B cell (primary cell): ENCODE data around the gene MFGE8. TPM values are rescaled to one million over a fixed set of nuclear protein-coding genes. Genes with fewer than 3 reads are reported as not detected.

Experiments used
- ATAC-seq: fragments of 200-7000 bp; cut with Tn5 transposase; one replicate; pipeline ENCODE4 v1.10.0; 2021; ENCODE audit warnings: low read depth, mild to moderate bottlenecking, moderate number of reproducible peaks, moderate library complexity
- CTCF ChIA-PET: fragments of 350-600 bp; sonication (Branson Sonifier 250); formaldehyde crosslinking; loops from one replicate; lab custom pipeline; 2021; ENCODE audit warnings: antibody characterized with exemption, inconsistent platforms; lab: Charles Lee
- POLR2A ChIA-PET: fragments of 350-600 bp; sonication (Branson Sonifier 250); formaldehyde crosslinking; loops from one replicate; lab custom pipeline; 2021; ENCODE audit warnings: antibody characterized with exemption; lab: Charles Lee
- DNase-seq: peaks from one replicate; pipeline ENCODE4 v3.0.0; 2013
- H2AFZ ChIP-seq: 2 replicates; pipeline ENCODE4 v1.6.1; 2012; ENCODE audit warnings: mild to moderate bottlenecking, low read depth, low read length; ENCODE audit not compliant: insufficient read depth, poor library complexity, severe bottlenecking
- H3K27ac ChIP-seq, 2 donors: 1 replicate in 1 of 2; 2 replicates in 1 of 2; pipeline ENCODE4 v1.5.1; 2012 to 2013; ENCODE audit warnings: low read length in 2 of 2, mild to moderate bottlenecking in 2 of 2, moderate library complexity in 1 of 2
- H3K27me3 ChIP-seq, 4 experiments: fragments of 200-600 bp in 1 of 4; sonication (generic) in 1 of 4; replicated peaks in 1 of 4; 1 replicate in 2 of 4; 2 replicates in 2 of 4; pipeline versions ENCODE4 v1.6.1 to v1.7.0; 2013 to 2016; ENCODE audit warnings: low read length in 3 of 4, mild to moderate bottlenecking in 2 of 4, mixed read lengths in 1 of 4, moderate library complexity in 1 of 4; ENCODE audit not compliant: insufficient read depth in 4 of 4, control insufficient read depth in 3 of 4; ENCODE audit errors: control extremely low read depth in 1 of 4
- H3K36me3 ChIP-seq, 2 experiments: replicated peaks in 1 of 2; 1 replicate in 1 of 2; 2 replicates in 1 of 2; pipeline versions ENCODE4 v1.6.1 to v1.7.1; 2013; ENCODE audit warnings: low read length in 1 of 2; ENCODE audit not compliant: insufficient read depth in 2 of 2, control insufficient read depth in 1 of 2; ENCODE audit errors: control extremely low read depth in 1 of 2, extremely low read depth in 1 of 2
- H3K4me1 ChIP-seq, 2 donors: fragments of 200-600 bp in 1 of 2; sonication (generic) in 1 of 2; 1 replicate in 1 of 2; 2 replicates in 1 of 2; pipeline versions ENCODE4 v1.5.1 to v1.6.1; 2013 to 2017; ENCODE audit warnings: low read length in 2 of 2; ENCODE audit not compliant: control insufficient read depth in 2 of 2, insufficient read depth in 2 of 2
- H3K4me2 ChIP-seq: replicated peaks from 2 replicates; pipeline ENCODE3; 2012; ENCODE audit warnings: mild to moderate bottlenecking, low read depth, low read length; ENCODE audit not compliant: poor library complexity, severe bottlenecking
- H3K4me3 ChIP-seq, 5 experiments: fragments of 200-600 bp in 1 of 5; sonication (generic) in 1 of 5; 1 replicate in 3 of 5; 2 replicates in 2 of 5; pipeline versions ENCODE4 v1.5.1 to v1.7.0; 2011 to 2016; ENCODE audit warnings: low read length in 4 of 5, mild to moderate bottlenecking in 4 of 5, low read depth in 2 of 5, control low read depth in 1 of 5, moderate library complexity in 1 of 5; ENCODE audit not compliant: insufficient read depth in 1 of 5; ENCODE audit errors: control extremely low read depth in 1 of 5, extremely low read depth in 1 of 5
- H3K79me2 ChIP-seq: fragments of 200-600 bp; sonication (generic); one replicate; pipeline ENCODE4 v1.6.0; 2016; ENCODE audit warnings: low read length; ENCODE audit not compliant: control insufficient read depth, insufficient read depth
- H3K9ac ChIP-seq: fragments of 200-600 bp; sonication (generic); 2 replicates; pipeline ENCODE4 v1.6.1; 2017; ENCODE audit warnings: mild to moderate bottlenecking, low read length, moderate library complexity
- H3K9me3 ChIP-seq, 3 donors: one replicate each; pipeline versions ENCODE4 v1.6.1 to v1.7.1; 2013; ENCODE audit warnings: low read length in 2 of 3; ENCODE audit not compliant: control insufficient read depth in 2 of 3, insufficient read depth in 1 of 3; ENCODE audit errors: control extremely low read depth in 1 of 3
- H4K20me1 ChIP-seq: 2 replicates; pipeline ENCODE4 v1.6.0; 2012; ENCODE audit warnings: mild to moderate bottlenecking, low read length; ENCODE audit not compliant: insufficient read depth, control insufficient read depth, poor library complexity, severe bottlenecking
- H3K27ac Mint-ChIP-seq: one replicate; pipeline ENCODE4 v1.8.0; 2021; ENCODE audit warnings: mixed read lengths
- H3K27me3 Mint-ChIP-seq: one replicate; pipeline ENCODE4 v1.8.0; 2021; ENCODE audit warnings: mixed read lengths
- H3K4me1 Mint-ChIP-seq: one replicate; pipeline ENCODE4 v1.8.0; 2021; ENCODE audit warnings: mixed read lengths
- H3K4me3 Mint-ChIP-seq: one replicate; pipeline ENCODE4 v1.8.0; 2021; ENCODE audit warnings: mixed read lengths
- H3K9me3 Mint-ChIP-seq: one replicate; pipeline ENCODE4 v1.8.0; 2022; ENCODE audit warnings: mixed read lengths; ENCODE audit not compliant: insufficient read depth
- EZH2 ChIP-seq: IDR thresholded peaks from 2 replicates; pipeline ENCODE4 v1.6.1; 2012; ENCODE audit warnings: borderline replicate concordance, low read depth, mild to moderate bottlenecking, moderate library complexity, low read length; ENCODE audit not compliant: insufficient read depth, poor library complexity, severe bottlenecking
- WGBS: methylation state at CpG from one replicate; pipeline ENCODE4 v1.1.5; 2013; ENCODE audit warnings: missing lambda C conversion rate; ENCODE audit not compliant: insufficient coverage; 5-methylcytosine and 5-hydroxymethylcytosine counted together
- intact Hi-C: fragments of 100-400 bp; cut with micrococcal nuclease; formaldehyde crosslinking; loops from one replicate; pipeline ENCODE4 v1.10.0; 2022
- polyA plus RNA-seq: library from polyadenylated mRNA; depleted of rRNA; stranded (reverse); fragments of >200 nt; gene quantifications from 2 replicates; pipeline ENCODE4 v1.2.3, GENCODE V29; 2012
- total RNA-seq, 2 donors: library from RNA; stranded (reverse); fragments of 120-200 nt in 1 of 2; gene quantifications; 1 replicate in 1 of 2; 2 replicates in 1 of 2; pipeline versions ENCODE4 v1.2.3 to v1.2.4, GENCODE V29; 2013 to 2022
- TF ChIP-seq, protein P1 (sequence below): fragments of 200-600 bp; IDR thresholded peaks from one replicate; pipeline ENCODE4 v1.8.0; 2022; ENCODE audit warnings: antibody characterized with exemption, mild to moderate bottlenecking

The MFGE8 gene
- total and polyA plus RNA-seq, 2 donors (not counting 1 experiment from before 2014, with no cell fraction given) = 18.9 to 28.8 TPM

DNA sequence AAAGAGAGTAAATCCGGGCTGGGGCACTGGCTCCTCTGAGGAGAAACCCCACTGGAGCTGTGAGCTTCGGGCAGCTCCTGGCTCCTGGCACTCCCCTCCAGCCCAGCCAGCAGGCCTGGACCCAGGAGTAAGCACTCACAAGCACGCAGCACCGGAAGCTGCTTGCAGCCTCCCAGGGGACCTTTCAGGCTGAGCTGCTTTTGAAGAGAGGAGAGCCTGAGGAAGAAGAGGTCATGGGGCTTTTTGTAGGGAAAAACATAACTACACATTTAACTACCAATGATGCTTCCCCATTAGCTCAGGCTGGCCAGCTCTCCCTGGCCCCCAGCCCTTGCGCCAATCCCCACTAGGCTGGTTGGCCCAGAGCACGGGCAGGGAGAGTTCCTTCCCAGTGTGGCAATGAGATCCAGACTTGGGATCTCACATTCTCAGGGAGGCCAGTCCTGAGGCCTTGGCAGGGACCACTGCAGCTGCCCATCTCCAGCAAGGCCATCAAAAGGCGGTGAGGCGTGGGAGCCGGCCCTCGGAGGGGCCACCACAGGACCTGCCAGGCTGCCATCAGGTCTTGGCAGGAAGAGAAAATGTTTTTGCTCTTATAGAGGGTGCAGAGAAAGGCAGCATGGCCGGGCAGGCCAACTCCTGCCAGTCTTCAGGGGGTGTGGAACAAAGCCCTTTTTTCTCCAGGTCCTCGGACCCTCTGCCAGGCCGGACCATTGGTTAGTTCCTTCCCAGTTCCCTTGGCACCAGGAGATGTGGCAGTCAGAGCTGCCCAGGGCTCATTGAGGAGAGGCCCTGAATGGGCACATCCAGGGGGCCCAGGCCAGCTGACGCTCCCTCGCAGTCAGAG is 41.5 kb upstream of the MFGE8 start:
- ATAC-seq = no peak
- Histone ChIP-seq H3K4me1 (no peaks in the 10 kb centered on the region), H4K20me1 (no peaks in the 10 kb centered on the region), H3K27me3 (no peaks in the 10 kb centered on the region), H3K36me3 (no peaks in the 10 kb centered on the region), H3K9ac (no peak overlapping the region), H3K79me2 (no peaks in the 10 kb centered on the region), H3K4me3 (no peak overlapping the region), H2AFZ (no peak overlapping the region), H3K27ac (no peak overlapping the region), H3K9me3 (peaks cover 0 to 5% (median 0%) of the 10 kb centered on the region in 3 donors), H3K4me2 (no peak overlapping the region)
- TF ChIP-seq EZH2 = no peak
- TF ChIP-seq, protein P1, sequence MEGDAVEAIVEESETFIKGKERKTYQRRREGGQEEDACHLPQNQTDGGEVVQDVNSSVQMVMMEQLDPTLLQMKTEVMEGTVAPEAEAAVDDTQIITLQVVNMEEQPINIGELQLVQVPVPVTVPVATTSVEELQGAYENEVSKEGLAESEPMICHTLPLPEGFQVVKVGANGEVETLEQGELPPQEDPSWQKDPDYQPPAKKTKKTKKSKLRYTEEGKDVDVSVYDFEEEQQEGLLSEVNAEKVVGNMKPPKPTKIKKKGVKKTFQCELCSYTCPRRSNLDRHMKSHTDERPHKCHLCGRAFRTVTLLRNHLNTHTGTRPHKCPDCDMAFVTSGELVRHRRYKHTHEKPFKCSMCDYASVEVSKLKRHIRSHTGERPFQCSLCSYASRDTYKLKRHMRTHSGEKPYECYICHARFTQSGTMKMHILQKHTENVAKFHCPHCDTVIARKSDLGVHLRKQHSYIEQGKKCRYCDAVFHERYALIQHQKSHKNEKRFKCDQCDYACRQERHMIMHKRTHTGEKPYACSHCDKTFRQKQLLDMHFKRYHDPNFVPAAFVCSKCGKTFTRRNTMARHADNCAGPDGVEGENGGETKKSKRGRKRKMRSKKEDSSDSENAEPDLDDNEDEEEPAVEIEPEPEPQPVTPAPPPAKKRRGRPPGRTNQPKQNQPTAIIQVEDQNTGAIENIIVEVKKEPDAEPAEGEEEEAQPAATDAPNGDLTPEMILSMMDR = no peak
- intact Hi-C loops = no loop called here
- ChIA-PET CTCF (no interaction called here), POLR2A (no interaction called here)
- Mint-ChIP-seq H3K27ac (no peak overlapping the region), H3K4me1 (no peaks in the 10 kb centered on the region), H3K4me3 (no peak overlapping the region), H3K27me3 (no peaks in the 10 kb centered on the region), H3K9me3 (no peaks in the 10 kb centered on the region)
- no peak for DNase-seq
- WGBS = 92% methylated on average over 13 of the region's 15 CpGs

DNA sequence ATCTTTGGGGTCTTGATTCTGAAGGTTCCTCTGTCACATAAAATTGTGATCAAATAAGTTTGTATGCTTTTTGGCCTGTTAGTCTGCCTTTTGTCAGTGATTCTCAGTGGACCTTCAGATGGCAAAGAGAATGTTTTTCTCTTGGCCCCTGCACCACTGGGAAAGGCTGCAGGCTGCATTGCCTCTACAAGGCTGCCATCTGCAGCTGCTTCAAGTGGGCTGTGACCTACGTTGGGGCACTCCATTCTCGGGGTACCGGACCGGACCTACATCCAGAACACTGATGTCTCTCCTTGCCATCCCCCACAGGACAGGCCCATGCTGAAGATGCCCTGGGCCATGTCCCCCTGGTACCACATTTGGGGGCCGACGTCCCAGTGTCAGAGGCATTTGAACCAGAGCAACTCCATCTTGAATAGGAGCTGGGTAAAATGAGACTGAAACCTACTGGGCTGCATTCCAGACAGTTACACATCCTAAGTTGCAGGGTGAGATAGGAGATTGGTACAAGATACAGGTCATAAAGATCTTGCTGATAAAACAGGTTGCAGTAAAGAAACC is 37.5 kb upstream of the MFGE8 start:
- H3K27me3 Mint-ChIP-seq = no peaks in the 10 kb centered on the region
- DNase-seq (no peak), ATAC-seq (no peak)
- no peak overlapping the region for H3K27ac Mint-ChIP-seq
- Histone ChIP-seq H3K27me3 (no peaks in the 10 kb centered on the region), H3K4me2 (no peak overlapping the region), H3K9me3 (peaks cover 0 to 5% (median 0%) of the 10 kb centered on the region in 3 donors), H3K36me3 (no peaks in the 10 kb centered on the region), H3K4me3 (no peak overlapping the region), H2AFZ (no peak overlapping the region), H3K4me1 (no peaks in the 10 kb centered on the region), H4K20me1 (no peaks in the 10 kb centered on the region), H3K79me2 (no peaks in the 10 kb centered on the region), H3K27ac (no peak overlapping the region), H3K9ac (no peak overlapping the region)
- intact Hi-C loops = no loop called here
- H3K4me1 Mint-ChIP-seq = no peaks in the 10 kb centered on the region
- no peak overlapping the region for H3K4me3 Mint-ChIP-seq
- TF ChIP-seq EZH2 = no peak
- TF ChIP-seq, protein P1 = no peak
- 92% methylated on average over 6 of the region's 6 CpGs for WGBS
- H3K9me3 Mint-ChIP-seq = no peaks in the 10 kb centered on the region
- ChIA-PET POLR2A (no interaction called here), CTCF (no interaction called here)
